ENCODE measurements around the gene SMIM5.
"Not testable (repeated sequence)": the region's sequence is repeated elsewhere in the genome, so short reads cannot be mapped to it uniquely, and the experiment has no call there.

SMIM5 gene

GRCh38 chr17:75624714-75625345 is 8.4 kb upstream of the SMIM5 start:
- FAIRE-seq (peak; percentile 35), DNase-seq (ENCODE audit: low spot score) (no peak)

GRCh38 chr17:75625813-75626486 is 7.3 kb upstream of the SMIM5 start:
- peak; percentile 72 for DNase-seq (ENCODE audit: low spot score)
- no peak for FAIRE-seq

DNA sequence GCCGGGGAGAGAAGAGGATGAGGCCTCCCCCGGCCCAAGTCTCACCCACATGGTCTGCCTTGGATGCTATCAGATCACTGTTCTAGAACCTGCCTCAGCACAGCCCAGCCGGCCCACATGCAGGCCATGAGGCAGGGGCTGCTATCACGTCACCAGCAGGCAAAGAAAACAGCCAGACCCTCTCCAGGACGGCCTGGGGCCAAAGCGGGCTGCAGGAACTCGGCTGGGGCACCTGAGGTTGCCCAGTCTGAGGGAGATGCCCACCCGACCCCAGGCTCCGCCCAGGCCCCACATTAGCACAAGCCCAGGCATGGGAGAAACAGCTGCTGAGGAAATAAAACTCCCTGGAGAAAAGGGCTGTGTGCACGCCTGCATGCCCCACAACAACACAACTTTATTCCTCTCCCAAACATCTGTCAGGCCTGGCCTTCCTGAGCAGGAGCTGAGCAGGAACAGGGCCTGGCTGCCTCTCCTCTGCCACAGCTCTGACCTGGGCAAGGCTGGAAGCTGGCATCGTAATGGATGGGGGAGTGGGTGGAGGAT is 6.7 kb upstream of the SMIM5 start:
- no peak for FAIRE-seq
- DNase-seq (ENCODE audit: low spot score) = no peak

GRCh38 chr17:75627094-75627493 is 6.1 kb upstream of the SMIM5 start:
- FAIRE-seq (no peak), DNase-seq (ENCODE audit: low spot score) (no peak)

DNA sequence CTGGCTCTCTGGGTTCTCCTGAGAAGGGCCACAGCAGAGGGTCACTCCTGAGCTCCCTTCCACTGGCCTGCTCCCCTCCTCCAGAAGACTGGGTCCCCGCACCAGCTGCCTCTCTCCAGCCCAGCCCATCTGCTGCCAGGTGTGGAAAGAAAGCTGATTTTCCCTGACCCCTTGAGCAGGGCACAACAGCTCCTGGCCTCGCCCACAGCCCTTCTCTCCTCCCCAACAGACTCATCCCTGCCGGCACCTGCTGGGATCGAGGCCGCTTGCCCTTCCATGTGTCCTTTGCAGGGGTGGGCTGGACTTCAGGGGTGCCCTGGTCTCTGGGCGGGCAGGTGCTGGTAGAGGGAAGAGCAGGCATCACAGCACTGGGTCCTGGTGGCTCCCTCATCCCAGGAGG is 4.8 kb upstream of the SMIM5 start:
- DNase-seq (ENCODE audit: low spot score) (no peak), FAIRE-seq (no peak)

DNA sequence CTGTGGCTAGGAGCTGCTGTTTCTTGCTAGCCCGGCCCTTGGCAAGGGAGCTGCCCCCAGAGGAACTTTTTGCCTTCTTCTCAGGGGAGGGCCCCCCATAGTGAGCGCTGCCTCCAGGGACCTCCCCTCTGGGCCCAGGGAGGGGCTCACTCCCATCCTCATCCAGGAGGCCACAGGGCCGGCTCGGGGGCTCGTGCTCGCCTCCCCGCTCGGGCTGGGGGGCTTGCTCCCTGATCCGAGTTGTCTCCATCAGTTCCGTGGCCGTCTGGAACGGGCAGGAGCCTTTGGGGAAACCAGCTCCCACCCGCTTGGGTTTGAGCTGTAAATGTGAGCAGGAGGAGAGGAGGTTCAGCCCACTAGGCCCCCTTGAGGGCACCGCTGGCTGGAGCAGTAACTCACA is 4.1 kb upstream of the SMIM5 start:
- FAIRE-seq (no peak), DNase-seq (ENCODE audit: low spot score) (no peak)

- FAIRE-seq (no peak), DNase-seq (ENCODE audit: low spot score) (no peak)
These were observed 2.9 kb upstream of the SMIM5 start for GRCh38 chr17:75630071-75630917.

DNA sequence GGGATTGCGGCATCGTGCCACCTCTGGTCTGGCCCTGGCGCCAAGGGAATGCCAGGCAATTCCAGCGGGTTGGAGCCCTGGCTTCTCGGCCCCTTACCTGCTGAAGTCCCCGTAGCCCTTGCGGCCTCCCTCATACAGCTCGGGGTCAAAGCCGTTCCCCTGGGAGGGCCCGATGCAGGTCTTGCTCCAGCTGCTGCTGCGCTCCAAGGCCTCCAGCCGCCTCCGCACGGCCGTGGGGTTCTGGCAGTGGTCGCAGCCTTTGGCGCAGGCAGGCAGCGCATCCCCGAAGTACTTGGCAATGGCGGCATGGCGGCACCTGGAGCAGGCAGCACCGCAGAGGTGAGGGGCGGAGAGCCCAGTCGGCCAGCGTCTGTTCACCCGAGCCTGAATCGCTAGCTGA is 1.9 kb upstream of the SMIM5 start:
- FAIRE-seq = peak; percentile 52

DNA sequence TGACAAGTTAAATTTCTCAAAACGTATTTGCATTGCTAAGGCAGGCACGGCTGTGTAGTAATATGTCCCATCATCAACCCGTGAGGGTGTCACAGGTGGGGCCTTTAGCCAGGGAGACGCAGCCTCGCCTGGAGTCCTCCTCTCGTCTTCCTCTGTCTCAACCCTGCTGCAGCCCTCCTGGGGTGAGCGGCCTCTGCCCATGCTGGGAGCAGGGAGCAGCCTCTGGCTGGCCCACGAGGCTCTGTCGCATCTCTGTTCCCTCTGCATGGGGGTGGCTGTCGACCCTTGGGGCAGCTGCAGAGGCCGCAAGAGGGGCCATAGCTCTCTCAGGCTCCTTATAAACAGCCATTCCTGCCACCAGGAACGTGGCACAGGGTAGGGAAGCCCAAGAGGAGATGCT is 806 bp upstream of the SMIM5 start:
- no peak for DNase-seq (ENCODE audit: low spot score)
- peak; percentile 80 for FAIRE-seq

More for the DNA sequence above, 1.9 kb upstream of the SMIM5 start:
- DNase-seq (ENCODE audit: low spot score) = no peak

DNA sequence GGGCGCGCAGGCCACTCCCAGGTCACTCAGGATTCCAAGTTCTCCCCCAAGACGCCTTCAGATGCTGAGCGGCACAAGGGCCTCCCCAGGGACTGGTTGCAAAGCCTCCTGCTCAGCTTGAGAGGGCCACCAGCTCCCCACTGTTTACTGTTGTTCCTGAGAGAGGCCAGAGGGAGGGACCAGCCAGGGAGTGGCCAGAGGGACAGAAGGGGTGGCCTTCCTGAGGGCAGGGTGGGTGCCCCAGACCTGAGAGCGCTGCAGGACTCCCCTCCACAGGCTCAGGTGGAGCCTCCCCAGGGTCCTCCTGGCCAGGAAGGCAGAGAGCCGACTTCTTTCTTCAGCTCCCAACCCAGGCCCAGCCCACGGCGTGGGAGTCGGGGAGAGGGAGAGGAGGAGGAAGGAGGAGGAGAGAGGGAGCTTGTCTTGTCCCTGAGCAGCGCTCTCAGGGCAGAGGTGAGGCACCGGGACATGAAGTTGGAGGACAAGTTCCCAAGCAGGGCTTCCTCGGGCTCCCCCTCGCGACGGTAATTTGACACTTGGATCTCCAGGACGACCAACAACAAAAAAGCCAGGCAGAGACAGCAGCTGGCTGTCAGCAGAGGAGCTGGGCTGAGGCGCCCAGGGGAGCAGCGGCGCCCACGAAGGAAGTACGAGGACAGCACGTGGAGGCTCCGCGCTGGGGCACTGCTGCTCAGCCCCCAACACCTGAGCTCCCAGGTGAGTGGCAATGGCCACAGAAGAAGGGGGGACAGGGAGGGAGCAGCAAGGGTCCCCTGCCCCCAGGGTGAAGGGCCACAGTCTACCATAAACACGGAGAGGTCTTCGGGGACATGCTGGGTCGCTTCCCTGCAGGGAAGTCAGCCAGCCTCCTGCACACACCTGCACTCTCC is 497 bp downstream of the SMIM5 start:
- DNase-seq (ENCODE audit: low spot score) (peak; percentile 97), FAIRE-seq (peak; percentile 94)

- DNase-seq (ENCODE audit: low spot score) (no peak), FAIRE-seq (no peak)
These were observed 1.1 kb downstream of the SMIM5 start for GRCh38 chr17:75634376-75634740.

GRCh38 chr17:75634754-75635609 is 1.7 kb downstream of the SMIM5 start:
- FAIRE-seq (no peak), DNase-seq (ENCODE audit: low spot score) (no peak)

GRCh38 chr17:75635610-75636202 is 2.5 kb downstream of the SMIM5 start:
- peak; percentile 86 for FAIRE-seq
- DNase-seq (ENCODE audit: low spot score) = no peak

- DNase-seq (ENCODE audit: low spot score) (no peak), FAIRE-seq (no peak)
These were observed 3.3 kb downstream of the SMIM5 start for GRCh38 chr17:75636381-75637142.

GRCh38 chr17:75637143-75637538 is 3.9 kb downstream of the SMIM5 start:
- DNase-seq (ENCODE audit: low spot score) = no peak
- peak; percentile 17 for FAIRE-seq

DNA sequence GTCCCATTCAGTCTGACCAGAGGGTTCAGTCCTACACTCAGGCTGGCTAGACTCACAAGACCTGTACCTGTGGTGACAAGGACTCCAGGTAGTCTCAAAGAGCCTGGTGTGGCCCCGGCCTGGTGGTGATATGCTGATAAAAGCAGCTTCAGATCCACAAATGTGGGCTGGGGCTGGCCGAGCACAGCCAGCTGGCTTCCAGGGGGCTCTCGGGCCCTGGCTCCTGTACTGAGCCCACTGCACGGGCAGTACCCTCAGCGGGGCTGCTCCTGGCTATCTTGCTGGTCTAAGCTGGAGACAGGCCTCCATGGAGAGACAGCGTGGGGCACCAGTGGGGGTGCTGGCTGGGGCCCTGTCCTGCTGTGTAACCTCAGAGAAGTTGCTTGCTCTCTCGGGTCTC is 4.3 kb downstream of the SMIM5 start:
- DNase-seq (ENCODE audit: low spot score) = no peak
- no peak for FAIRE-seq

- FAIRE-seq; DNase-seq (ENCODE audit: low spot score): not testable (repeated sequence)
These were observed 4.8 kb downstream of the SMIM5 start for GRCh38 chr17:75638039-75638438.

GRCh38 chr17:75638893-75639292 is 5.7 kb downstream of the SMIM5 start:
- DNase-seq (ENCODE audit: low spot score) = no peak
- FAIRE-seq = no peak

DNA sequence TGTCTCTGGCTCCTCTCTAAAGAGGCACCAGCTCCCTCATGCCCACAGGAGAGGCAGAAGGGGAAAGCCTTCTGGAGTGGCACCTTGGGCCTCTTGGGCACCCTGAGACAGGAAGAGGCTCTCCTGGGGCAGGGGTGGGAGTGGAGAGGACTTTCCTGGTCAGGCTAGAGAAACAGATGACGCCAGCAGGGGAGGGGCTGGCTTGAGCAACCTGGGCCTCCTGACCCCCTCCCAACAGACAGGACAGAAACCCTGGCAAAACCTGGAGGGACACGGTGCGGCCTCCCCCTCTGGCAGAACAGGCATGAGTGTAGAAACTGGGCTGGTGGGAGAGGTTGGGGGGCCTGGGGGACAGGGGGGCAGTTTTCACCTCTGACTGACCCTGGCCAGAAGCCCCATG is 6.1 kb downstream of the SMIM5 start:
- FAIRE-seq = no peak

More for the DNA sequence above, 6.1 kb downstream of the SMIM5 start:
- DNase-seq (ENCODE audit: low spot score) = no peak

Measured in urothelium cell line (cell line).